NCI-H774 (cell line): ENCODE measurements around the gene MLYCD.

ENCODE experiments used
- DNase-seq: peaks from one replicate; lab custom pipeline; 2025; lab: John Stamatoyannopoulos, UW

The MLYCD gene

GRCh38 chr16:83956336-83957289 is 57.7 kb downstream of the MLYCD start:
- peak; percentile 12 for DNase-seq

GRCh38 chr16:83957296-83957855 is 58.5 kb downstream of the MLYCD start:
- DNase-seq, result no peak

GRCh38 chr16:83958137-83958845 is 59.4 kb downstream of the MLYCD start:
- DNase-seq, result no peak

GRCh38 chr16:83958846-83959565 is 60.1 kb downstream of the MLYCD start:
- no peak for DNase-seq

- no peak for DNase-seq
Observed at GRCh38 chr16:83959656-83960434, 60.9 kb downstream of the MLYCD start.

- DNase-seq, result no peak
Observed at GRCh38 chr16:83960521-83961249, 61.8 kb downstream of the MLYCD start.

GRCh38 chr16:83961591-83961990 is 62.7 kb downstream of the MLYCD start:
- no peak for DNase-seq

- DNase-seq, result no peak
Observed at GRCh38 chr16:83963277-83964119, 64.6 kb downstream of the MLYCD start.

GRCh38 chr16:83964684-83965443 is 65.9 kb downstream of the MLYCD start:
- DNase-seq, result no peak

- DNase-seq, result no peak
Observed at GRCh38 chr16:83965444-83966152, 66.7 kb downstream of the MLYCD start.

- no peak for DNase-seq
Observed at GRCh38 chr16:83966153-83966696, 67.3 kb downstream of the MLYCD start.

- DNase-seq, result no peak
Observed at GRCh38 chr16:83967091-83967490, 68.2 kb downstream of the MLYCD start.

- DNase-seq, result peak; percentile 8
Observed at GRCh38 chr16:83967838-83968305, 69.0 kb downstream of the MLYCD start, which contains the start of gene NECAB2. Gene NECAB2, plus strand, starts transcription at chr16:83968244. Its CDS starts 405 bp downstream, at chr16:83968649.

GRCh38 chr16:83968306-83968851 is 69.5 kb downstream of the MLYCD start:
- no peak for DNase-seq

- no peak for DNase-seq
Observed at GRCh38 chr16:83968891-83969649, 70.2 kb downstream of the MLYCD start.

- DNase-seq, result no peak
Observed at GRCh38 chr16:83969771-83970429, 71.0 kb downstream of the MLYCD start.
